Measurements from ENCODE around the gene MOK.
"Not testable (repeated sequence)": the region's sequence is repeated elsewhere in the genome, so short reads cannot be mapped to it uniquely, and the experiment has no call there.

Gene MOK, protein sequence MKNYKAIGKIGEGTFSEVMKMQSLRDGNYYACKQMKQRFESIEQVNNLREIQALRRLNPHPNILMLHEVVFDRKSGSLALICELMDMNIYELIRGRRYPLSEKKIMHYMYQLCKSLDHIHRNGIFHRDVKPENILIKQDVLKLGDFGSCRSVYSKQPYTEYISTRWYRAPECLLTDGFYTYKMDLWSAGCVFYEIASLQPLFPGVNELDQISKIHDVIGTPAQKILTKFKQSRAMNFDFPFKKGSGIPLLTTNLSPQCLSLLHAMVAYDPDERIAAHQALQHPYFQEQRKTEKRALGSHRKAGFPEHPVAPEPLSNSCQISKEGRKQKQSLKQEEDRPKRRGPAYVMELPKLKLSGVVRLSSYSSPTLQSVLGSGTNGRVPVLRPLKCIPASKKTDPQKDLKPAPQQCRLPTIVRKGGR

GRCh38 chr14:102304611-102305506, at the start of gene MOK:
Gene MOK (minus strand): TSS chr14:102305164. CDS start chr14:102304968, 196 bp downstream.
- DNase-seq, result peak; percentile 99

DNA sequence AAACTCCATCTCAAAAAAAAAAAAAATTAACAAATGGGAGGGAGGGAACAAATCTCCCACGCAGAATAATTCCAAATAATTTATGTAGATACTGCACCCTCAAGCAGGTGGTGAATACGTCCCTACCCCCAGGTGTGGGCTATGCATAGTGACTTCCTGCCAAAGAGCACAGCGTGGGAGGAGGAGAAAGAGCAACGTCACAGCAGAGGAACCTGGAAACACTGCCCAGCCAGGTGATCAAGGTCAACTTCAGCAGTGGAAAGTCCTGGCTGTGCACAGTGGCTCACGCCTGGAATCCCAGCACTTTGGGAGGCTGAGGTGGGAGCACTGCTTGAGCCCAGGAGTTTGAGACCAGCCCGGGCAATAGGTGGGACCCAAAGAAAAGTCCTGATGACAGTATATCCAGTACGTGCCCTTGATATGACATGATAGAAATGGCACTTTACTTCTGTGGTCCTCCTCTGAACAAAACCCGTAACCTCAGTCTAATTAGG, 48.2 kb upstream of the MOK start:
- no peak for DNase-seq

DNA sequence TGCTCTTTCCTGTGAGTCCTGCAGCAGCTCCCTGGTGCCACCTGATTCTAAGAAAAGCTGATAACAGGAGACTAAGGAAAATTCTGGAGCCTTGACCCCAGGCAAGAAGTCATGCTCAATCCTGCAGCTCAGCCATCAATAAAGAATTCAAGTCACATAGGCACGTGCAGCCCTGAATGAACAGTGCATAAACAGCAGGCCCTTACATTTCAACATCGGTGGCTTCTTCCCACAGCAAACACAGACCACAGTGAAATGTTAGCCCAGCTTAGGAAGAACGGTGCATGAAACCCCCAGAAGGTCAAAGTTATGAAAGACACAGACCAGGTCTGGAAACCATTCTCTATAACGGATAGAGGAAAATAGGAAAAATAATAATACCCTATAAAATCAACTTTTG, 47.2 kb upstream of the MOK start:
- DNase-seq, result no peak

DNA sequence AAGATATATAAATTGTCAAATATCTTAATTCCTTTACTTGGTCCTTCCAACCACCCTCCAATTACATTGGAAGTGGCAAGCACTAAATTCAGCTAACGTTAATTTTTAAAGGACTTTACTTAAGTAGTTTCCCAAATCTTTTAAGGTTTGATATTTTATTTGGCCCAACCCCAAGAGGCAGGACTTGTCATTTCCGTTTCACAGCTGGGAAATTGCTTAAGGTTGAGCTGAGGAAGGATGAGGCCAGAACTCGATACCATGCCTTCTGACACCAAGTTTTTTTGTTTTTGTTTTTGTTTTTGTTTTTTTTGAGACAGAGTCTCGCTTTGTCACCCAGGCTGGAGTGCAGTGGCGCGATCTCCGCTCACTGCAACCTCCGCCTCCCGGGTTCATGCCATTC, 46.6 kb upstream of the MOK start:
- DNase-seq, result not testable (repeated sequence)

DNA sequence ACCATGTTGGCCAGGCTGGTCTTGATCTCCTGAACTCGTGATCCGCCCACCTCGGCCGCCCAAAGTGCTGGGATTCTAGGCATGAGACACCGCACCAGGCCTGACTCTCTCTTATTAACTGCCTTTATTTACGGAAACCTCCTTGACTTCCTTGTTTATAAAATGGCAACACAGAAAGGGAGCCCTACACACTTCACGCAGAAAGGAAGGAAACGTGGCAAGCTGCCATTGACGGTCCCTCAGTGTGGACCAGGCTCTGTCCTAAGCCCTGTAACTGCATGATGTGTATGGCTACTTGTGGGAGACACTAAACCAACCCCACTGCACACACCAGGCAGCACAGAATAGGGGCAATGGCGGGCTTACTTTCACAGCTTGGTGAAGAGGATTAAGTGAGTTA, 46.1 kb upstream of the MOK start:
- DNase-seq, result no peak

- DNase-seq, result no peak
These were observed 43.4 kb upstream of the MOK start for GRCh38 chr14:102348376-102348775.

- DNase-seq, result no peak
These were observed 41.7 kb upstream of the MOK start for GRCh38 chr14:102346645-102347044.

GRCh38 chr14:102345232-102345631, 40.3 kb upstream of the MOK start:
- no peak for DNase-seq

GRCh38 chr14:102344485-102344884, 39.5 kb upstream of the MOK start:
- no peak for DNase-seq

DNA sequence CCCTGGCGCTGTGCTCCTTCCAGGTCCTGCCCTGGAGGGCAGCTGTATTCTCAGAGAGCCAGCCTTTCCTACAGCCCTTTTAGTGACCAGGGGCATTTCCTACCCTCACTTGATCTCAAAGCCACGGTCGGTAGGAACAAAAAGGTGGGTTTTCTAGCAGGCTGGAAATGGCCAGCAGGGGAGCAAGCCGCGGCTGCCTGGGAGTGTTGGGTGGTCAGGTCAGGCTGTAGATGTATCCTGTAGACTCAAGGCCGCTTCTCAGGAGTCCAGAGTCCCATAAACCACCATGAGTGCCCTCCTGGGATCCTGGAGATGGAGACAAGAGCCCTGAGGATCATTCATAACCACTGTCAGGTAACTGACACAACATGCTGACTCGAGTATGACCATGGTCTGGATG, 39.1 kb upstream of the MOK start:
- DNase-seq, result no peak

GRCh38 chr14:102342238-102342637, 37.3 kb upstream of the MOK start:
- DNase-seq, result no peak

- no peak for DNase-seq
These were observed 36.6 kb upstream of the MOK start for GRCh38 chr14:102341566-102341965.

DNA sequence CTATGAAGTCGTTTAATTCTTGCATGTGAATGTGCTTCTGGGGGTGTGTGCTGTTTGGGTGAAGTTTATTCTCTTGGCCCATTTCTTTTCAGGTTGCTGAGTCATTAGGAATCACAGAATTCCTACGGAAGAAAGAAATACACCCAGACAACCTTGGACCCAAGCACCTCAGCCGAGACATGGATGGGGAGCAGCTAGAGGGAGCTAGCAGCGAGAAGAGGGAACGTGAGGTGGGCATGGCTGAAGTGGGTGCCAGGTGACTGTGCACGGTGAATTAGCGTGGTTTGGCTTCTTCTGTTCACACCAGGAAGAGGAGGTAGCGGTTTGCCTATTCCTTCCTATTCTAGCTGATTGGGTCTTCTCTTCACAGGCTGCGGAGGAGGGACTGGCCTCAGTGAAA, 33.8 kb upstream of the MOK start:
- no peak for DNase-seq

DNA sequence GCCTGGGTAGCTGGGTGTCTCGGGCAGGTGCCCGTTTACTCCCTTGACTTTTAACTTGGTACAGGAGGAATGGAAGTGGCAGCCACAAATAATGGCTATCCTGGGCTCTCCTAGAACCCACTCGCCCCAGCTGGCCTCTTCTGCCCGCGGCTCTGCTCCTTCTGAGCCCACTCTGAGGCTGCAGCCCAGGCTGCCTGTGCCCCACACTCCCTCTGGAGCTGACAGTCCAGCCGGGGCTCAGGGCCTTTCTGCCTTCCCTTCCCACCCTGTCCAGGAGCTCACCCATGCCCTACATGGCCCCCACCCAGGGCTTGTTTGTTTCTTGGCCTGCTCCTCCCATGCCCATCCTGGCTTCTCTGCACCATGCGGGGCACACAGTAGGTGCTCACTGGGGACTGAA, 30.2 kb upstream of the MOK start:
- no peak for DNase-seq

DNA sequence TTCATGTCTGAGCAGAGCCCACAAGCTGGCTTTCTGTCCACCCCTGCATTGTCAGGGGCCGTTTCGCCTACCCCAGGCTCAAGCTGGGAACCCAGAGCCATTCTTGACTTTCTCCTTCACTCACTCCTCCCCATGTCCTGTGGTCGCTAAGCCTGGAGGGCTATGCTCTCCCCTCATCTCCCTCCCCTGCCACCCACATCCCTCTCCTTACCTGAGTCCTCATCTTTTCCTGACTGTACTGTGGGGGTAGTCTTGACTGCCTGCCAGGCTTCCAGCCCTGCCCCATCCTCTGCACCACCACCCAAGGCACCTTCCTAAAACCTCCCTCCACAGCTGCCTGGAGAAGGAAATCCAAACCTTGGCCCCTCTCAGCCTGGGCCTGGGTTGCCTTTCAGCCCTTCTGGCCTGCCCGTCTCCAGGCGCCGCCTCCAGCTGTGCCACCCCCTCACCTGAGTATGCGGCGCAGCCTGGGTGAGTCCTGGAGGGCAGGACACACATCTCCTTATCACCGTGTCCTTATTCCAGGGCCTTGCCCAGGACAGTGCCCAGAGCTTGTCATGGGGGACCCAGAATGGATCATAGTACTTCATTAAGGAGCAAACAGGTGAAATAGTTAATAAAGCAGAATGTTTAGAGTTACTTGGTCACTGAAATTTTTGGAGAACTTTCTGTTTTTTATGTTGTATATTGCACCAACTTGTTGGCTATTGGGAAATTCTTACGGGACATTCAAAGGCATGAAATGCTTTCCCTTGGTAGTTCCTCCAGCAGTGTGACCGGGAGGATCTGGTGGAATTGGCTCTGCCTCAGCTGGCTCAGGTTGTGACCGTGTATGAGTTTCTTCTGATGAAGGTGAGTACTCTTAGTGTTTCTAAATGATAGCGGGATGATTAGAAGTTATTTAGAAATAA, 29.1 kb upstream of the MOK start:
- no peak for DNase-seq

DNA sequence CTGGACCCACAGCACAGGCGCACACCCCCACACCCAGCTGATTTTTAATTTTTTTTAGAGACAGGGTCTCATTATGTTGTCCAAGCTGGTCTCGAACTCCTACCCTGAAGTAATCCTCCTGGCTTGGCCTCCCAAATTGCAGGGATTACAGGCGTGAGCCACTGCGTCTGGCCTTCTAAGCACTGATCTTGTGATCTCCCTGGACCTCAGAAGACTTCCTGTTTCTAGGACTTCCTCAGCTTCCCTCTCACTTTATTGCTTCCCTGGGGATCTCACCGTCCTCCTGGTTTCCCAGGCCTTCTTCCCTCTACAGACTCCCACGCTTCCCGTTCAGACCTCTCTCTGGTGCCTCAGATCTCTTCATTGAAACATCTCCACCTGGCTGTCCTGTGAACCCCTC, 28.4 kb upstream of the MOK start:
- DNase-seq, result no peak

GRCh38 chr14:102330806-102331205, 25.8 kb upstream of the MOK start:
- DNase-seq, result no peak

GRCh38 chr14:102329381-102329780, 24.4 kb upstream of the MOK start:
- not testable (repeated sequence) for DNase-seq

GRCh38 chr14:102326583-102326982, 21.6 kb upstream of the MOK start:
- no peak for DNase-seq

DNA sequence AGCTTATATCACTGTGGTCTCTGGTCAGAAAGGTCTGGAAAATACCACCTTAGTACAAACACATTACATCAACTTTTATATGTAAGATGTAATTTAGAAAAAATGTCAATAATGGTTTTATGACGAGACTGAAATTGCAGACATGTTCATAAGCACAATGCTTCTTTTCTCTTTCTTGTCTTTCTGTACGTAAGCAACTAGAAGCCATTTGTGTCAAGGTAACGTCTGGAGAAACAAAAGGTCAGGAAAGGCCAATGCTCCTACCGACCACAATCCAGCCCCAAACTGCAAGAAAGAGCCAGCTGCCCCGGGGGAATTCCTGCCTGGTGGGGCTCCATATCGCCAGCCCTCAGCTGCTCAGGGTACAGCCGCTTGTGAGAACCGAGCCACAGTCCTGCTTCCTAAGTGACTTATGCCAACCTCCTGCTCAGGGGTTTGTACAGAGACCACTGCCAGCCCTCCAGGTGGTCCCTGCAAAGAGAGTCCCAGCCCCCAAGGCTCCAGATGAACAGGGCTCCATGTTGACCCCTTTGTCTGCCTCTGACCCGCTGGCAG, 20.9 kb upstream of the MOK start:
- DNase-seq, result peak; percentile 87

DNA sequence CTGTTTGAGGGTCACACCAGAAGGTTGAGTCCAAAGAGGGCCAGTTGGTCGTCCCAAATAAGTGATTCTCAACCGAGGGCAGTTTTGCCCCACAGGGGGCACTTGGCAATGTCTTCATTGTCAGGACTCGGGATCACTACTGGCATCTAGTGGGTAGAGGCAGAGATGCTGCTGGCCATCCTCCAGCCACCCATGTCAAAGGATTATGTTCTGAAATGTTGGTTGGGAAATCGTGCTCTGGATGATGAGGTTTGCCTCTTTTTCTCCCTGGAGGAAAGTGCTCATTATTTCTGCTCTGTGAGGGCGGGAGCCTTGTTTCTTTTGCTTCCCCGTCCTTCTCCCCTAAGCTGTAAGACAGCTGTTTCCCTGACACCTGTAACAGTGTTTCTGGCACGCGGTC, 18.1 kb upstream of the MOK start:
- DNase-seq, result peak; percentile 71
